Measurements from ENCODE around the gene KLKB1.

- TF ChIP-seq POLR2A (IDR thresholded peaks at IDR 0.05) (no peak), CTCF (IDR thresholded peaks at IDR 0.05) (no peak)
Observed at GRCh38 chr4:186286581-186286980, 59.3 kb downstream of the KLKB1 start.

All from right lobe of liver (tissue), 4 donors.